HG03025 (cell line): Measurements from ENCODE around the gene ZCCHC3.
"Not testable (repeated sequence)": the region's sequence is repeated elsewhere in the genome, so short reads cannot be mapped to it uniquely, and the experiment has no call there.

Experiments used
- ATAC-seq: cut with Tn5 transposase; IDR thresholded peaks from one replicate; pipeline ENCODE4 v1.9.1; 2021; ENCODE audit warnings: mild to moderate bottlenecking, moderate library complexity; ENCODE audit not compliant: unreplicated experiment, low FRiP score

The ZCCHC3 gene

DNA sequence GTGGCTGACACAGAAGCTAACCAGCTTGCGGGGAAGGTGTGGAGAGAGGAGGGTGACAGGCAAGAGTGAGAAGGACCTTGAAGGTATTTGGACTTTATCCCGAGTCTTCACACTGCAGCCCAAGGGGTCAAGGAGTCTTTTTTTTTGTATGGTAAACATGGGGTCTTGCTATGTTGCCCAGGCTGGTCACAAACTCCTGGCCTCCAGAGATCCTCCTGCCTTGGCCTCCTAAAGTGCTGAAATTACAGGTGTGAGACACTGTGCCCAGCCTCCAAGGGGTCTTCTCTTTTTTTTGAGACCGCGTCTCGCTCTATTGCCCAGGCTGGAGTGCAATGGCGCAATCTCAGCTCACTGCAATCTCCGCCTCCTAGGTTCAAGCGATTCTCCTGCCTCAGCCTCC lies 37.2 kb downstream of the ZCCHC3 start:
- no peak for ATAC-seq

DNA sequence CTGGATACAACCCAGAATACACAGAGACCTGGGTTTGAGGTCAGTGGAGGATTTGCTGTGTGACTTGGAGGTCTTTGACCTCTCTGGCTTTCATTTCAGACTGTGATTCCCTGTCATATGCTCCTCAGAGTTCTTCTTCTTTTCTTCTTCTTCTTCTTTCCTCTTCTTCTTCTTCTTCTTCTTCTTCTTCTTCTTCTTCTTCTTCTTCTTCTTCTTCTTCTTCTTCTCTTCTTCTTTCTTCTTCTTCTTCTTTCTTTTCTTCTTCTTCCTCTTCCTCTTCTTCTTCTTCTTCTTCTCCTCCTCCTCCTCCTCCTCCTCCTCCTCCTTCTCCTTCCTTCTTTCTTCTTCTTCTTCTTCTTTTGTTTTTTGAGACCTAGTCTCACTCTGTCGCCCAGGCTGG lies 38.7 kb downstream of the ZCCHC3 start:
- not testable (repeated sequence) for ATAC-seq

DNA sequence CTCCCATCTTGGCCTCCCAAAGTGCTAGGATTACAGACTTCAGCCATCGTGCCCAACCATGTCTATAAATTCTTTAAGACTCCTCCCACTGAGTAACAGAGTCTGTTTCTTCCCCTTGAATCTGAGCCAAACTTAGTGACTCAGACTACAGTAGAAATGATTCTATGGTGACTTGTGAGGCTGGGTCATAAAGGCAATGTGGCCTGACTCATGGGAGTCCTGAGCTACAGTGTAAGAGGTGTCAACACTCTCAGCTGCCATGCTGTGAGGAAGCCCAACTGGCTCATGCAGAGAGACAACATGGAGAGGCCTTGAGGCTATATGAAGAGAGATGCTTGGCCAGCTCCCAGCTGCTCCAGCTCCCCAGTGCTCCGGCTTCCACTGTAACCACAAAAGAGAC lies 44.3 kb downstream of the ZCCHC3 start:
- ATAC-seq, result no peak

DNA sequence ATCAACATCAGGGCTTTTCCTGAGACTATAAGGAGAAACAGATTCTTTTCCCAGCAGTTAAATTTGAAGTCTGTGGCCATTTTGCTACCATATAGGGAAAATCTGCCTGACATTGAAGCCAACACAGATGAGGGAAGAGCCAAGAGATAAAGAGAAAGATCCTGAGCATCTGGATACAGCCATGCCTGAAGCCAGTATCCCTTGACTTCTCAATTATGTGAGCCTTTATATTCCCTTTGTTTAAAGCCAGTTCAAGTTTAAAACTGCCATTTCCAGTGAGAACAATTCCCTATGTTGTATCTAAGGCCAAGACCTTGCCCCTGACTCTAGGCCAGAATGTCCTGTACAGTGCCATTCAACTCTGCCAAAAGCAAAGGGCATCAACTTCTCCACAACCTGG lies 45.7 kb downstream of the ZCCHC3 start:
- ATAC-seq, result no peak

DNA sequence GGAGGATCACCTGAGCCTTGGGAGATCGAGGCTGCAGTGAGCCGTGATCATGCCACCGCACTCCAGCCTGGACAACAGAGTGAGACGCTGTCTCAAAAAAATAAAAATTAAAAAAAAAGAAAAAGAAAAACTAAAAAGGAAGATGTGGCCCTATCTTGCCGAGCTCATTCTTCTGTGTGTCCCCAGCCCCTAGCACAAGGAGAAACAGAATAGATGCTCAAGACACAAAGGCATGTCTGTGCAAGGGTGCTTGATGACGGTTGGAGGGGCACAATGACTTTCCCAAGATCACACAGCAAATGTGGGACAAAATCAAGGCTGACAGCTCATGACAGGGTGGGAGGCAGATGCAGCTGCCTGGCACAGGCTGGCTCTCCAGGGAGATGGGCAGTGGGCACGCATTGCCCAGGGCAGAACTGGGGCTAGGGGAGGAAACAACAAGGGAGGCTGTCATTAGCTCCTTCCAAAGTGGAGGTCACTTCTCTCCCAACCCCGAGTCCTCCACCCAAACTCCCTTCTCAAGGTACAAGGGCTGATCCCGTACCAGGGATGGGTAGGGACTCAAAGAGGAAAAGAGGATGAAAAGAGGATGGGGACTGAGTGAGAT lies 48.8 kb downstream of the ZCCHC3 start:
- no peak for ATAC-seq

DNA sequence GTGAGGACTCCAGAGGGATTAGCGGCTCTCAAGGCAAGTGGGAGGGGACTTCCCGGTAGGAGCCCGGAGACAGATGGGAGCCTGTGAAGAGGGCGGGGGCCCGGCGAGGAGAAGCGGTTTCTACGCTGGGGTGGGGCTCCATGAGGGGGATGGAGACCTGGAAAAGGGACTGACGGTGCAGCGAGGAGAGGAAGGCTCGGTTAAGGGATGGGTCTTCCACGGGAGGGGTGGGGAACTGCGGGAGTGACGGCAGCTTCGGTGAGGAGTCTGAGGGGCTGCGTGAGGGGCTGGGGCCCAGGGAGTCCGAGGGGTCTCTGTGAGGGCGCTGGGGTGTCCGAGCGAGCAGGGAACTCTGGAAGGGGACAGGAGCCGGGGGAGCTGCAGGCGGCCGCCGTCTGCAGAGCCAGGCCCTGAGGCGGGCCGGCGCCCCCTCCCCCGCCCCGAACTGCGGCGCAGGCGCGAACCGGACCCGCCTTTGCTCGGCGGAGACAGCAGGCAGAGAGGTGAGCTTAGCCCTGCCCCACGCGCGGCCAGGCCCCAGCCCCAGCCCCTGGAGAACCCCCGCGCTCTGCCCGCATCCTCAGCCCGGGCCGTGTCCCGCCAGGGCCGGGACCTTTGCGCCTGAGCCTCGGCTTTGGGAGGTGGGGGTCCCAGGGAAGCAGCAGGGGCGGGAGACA lies 49.4 kb downstream of the ZCCHC3 start, which contains the start of gene NRSN2:
NRSN2 (plus strand) TSS at position 472 of the 677 bp plus-strand sequence. CDS start 2,533 bp downstream, outside the sequence.
- ATAC-seq, result peak; percentile 38

DNA sequence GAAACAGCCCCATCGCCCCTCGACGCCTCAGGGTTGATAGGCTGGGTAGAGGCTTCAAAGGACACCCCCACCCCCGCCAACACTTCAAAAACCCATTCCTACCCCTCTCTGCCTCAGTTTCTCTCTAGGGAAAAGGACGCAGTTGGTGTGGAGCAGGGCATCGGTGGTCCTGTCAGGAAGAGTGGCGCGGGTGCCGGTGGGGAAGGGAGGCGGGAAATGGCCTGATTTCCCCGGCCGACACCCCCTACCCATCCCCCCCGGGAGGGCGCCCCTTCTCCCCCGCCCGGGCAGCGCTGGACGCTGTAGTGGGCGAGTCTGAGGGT lies 49.9 kb downstream of the ZCCHC3 start:
- no peak for ATAC-seq

DNA sequence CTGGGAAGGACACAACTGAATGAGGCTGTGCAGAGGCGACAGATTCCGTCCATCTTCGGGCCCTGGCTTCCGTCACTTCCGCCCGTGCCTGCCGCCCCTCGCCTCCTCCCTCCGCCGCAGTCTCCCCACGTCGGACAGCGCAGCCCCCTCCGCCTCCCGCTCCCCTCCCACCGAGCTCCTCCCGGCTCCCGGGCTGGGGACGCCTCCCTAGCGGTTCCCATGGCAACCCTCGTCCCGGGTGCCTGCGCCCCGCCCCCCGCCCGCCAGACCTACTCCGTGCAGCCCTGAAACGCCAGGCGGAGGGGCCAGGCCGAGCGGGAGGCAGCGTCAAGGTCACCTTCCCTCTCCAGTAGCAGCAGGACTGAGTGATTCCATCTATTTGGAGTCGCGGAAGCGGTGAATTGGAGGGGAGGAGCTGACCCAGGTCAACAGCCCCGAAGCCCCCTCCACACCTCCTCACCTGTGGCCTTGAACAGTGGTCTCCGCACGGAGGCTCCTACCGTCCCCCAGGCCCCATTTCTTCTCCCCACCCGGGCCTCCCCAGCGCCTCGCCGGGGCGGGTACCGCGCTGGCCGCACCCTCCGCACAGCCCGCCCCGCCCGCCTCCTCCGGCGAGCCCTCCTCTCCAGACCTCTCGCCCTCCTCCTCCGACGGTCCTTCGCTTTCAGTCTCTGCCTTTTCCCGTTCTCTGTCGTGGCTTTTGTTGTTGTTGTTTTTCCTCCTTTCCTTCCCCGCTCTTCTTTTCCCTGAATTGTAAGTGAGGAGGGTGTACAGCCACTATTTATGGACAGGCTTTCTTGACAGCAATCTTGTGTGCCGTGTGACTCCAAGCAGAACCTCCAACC lies 50.5 kb downstream of the ZCCHC3 start:
- ATAC-seq, result peak; percentile 75

DNA sequence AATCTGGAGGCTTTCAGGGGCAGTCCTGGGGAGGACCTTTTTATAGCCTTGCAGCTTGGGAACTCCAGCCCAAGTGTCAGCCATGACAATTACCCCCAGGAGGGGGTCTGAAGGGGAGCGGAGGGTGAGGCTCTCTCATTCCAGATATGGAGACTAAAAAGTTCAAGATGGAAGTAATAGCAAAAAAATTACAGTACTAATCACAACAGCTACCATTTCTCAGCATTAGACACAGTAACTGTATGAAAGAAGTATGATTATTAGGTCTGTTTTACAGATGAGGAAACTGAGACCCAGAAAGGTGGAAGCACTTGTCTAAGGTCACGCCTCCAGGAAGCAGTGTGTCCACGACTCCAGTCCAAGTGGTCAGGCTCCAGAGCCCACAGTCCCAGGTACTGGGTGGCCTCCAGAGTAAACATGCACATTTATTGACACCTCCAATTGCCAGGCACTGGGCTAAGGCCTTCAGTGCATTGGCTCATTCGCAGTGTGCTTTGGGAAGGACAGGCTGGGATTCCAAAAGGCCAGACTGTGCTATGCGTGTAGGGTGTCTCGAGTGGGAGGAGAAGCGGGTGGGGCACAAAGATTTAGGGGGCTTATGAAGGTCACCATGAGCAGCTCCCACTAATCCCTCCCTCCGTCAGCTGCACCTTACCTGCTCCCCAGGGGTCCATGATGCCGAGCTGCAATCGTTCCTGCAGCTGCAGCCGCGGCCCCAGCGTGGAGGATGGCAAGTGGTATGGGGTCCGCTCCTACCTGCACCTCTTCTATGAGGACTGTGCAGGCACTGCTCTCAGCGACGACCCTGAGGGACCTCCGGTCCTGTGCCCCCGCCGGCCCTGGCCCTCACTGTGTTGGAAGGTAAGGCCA lies 51.8 kb downstream of the ZCCHC3 start:
- ATAC-seq, result no peak
